Endothelial cell of umbilical vein (primary cell): ENCODE data around the gene HES7. TPM values are rescaled to one million over a fixed set of nuclear protein-coding genes. Genes with fewer than 3 reads are reported as not detected.

Experiments used
- BruUV-seq: library from RNA; stranded (reverse); fragments of 400-500 nt; replicated peaks from 2 replicates; lab custom pipeline; 2021; lab: Mats Ljungman, UMichigan
- CTCF ChIA-PET: fragments of 300-600, 350-600 bp; sonication (Branson Sonifier 250); formaldehyde crosslinking; loops from one replicate; lab custom pipeline; 2021; ENCODE audit warnings: antibody characterized with exemption, inconsistent platforms; lab: Charles Lee
- POLR2A ChIA-PET: fragments of 300-600, 350-600 bp; sonication (Branson Sonifier 250); formaldehyde crosslinking; loops from one replicate; lab custom pipeline; 2021; ENCODE audit warnings: antibody characterized with exemption, inconsistent platforms; lab: Charles Lee
- DNase-seq: peaks from one replicate; pipeline ENCODE4 v3.0.0-alpha.2; 2011; ENCODE audit warnings: low read depth, low spot score
- FAIRE-seq: peaks from 2 replicates; lab custom pipeline; 2011; peaks lifted over from hg19 to GRCh38; lab: Jason Lieb, UNC
- H2AFZ ChIP-seq: 2 replicates; pipeline ENCODE4 v1.6.0; 2012; ENCODE audit warnings: low read depth, low read length, control low read depth, inconsistent platforms
- H3K27ac ChIP-seq: 2 replicates; pipeline ENCODE4 v1.5.1; 2011; ENCODE audit warnings: low read depth, mild to moderate bottlenecking, control low read depth, low read length, moderate library complexity; ENCODE audit not compliant: insufficient read depth
- H3K27me3 ChIP-seq, 2 experiments: 2 replicates each; pipeline versions ENCODE4 v1.6.0 to v1.6.1; 2011; ENCODE audit warnings: low read length in 2 of 2, mixed read lengths in 1 of 2; ENCODE audit not compliant: control insufficient read depth in 2 of 2, insufficient read depth in 2 of 2
- H3K36me3 ChIP-seq, 2 experiments: 2 replicates in 1 of 2; 3 replicates in 1 of 2; pipeline ENCODE4 v1.5.1; 2011; ENCODE audit warnings: low read length in 2 of 2, mild to moderate bottlenecking in 1 of 2, moderate library complexity in 1 of 2; ENCODE audit not compliant: control insufficient read depth in 2 of 2, insufficient read depth in 2 of 2; ENCODE audit errors: extremely low read depth in 1 of 2
- H3K4me1 ChIP-seq: 3 replicates; pipeline ENCODE4 v1.5.1; 2011; ENCODE audit warnings: mild to moderate bottlenecking, low read length; ENCODE audit not compliant: control insufficient read depth, insufficient read depth; ENCODE audit errors: extremely low read depth
- H3K4me2 ChIP-seq: 2 replicates; pipeline ENCODE4 v1.6.1; 2011; ENCODE audit warnings: low read length, control low read depth, mixed read lengths; ENCODE audit not compliant: insufficient read depth
- H3K4me3 ChIP-seq, 3 experiments: fragments of 200-600 bp in 1 of 3; sonication (generic), shearing (Covaris generic) in 1 of 3; replicated peaks in 1 of 3; 2 replicates each; pipeline ENCODE4 v1.5.1; 2011 to 2016; ENCODE audit warnings: control low read depth in 3 of 3, low read length in 3 of 3, mild to moderate bottlenecking in 2 of 3, inconsistent platforms in 1 of 3, low read depth in 1 of 3, moderate library complexity in 1 of 3; ENCODE audit not compliant: insufficient read depth in 1 of 3
- H3K79me2 ChIP-seq: 2 replicates; pipeline ENCODE4 v1.6.0; 2012; ENCODE audit warnings: low read length, inconsistent platforms; ENCODE audit not compliant: control insufficient read depth, insufficient read depth
- H3K9ac ChIP-seq: replicated peaks from 2 replicates; pipeline ENCODE3; 2011; ENCODE audit warnings: low read length, control low read depth; ENCODE audit not compliant: insufficient read depth; ENCODE audit errors: extremely low read depth
- H3K9me1 ChIP-seq: replicated peaks from 3 replicates; pipeline ENCODE4 v1.6.0; 2011; ENCODE audit warnings: mild to moderate bottlenecking, low read length; ENCODE audit not compliant: control insufficient read depth, insufficient read depth; ENCODE audit errors: extremely low read depth
- H3K9me3 ChIP-seq: replicated peaks from 2 replicates; pipeline ENCODE4 v1.5.1; 2012; ENCODE audit warnings: low read length, inconsistent platforms; ENCODE audit not compliant: control insufficient read depth, insufficient read depth
- H4K20me1 ChIP-seq: replicated peaks from 2 replicates; pipeline ENCODE3; 2011; ENCODE audit warnings: mild to moderate bottlenecking, low read length; ENCODE audit not compliant: control insufficient read depth, insufficient read depth; ENCODE audit errors: extremely low read depth
- EZH2 ChIP-seq: IDR thresholded peaks from 2 replicates; pipeline ENCODE4 v1.6.1; 2012; ENCODE audit warnings: borderline replicate concordance, low read depth, mild to moderate bottlenecking, moderate library complexity, low read length, inconsistent platforms; ENCODE audit not compliant: severe bottlenecking
- FOS ChIP-seq: IDR thresholded peaks from 2 replicates; pipeline ENCODE4 v1.6.1; 2011; ENCODE audit warnings: mild to moderate bottlenecking, low read length, moderate library complexity, borderline replicate concordance; ENCODE audit not compliant: insufficient read depth
- GATA2 ChIP-seq: IDR thresholded peaks from 2 replicates; pipeline ENCODE4 v1.7.0; 2011; ENCODE audit warnings: low read depth, mild to moderate bottlenecking, moderate library complexity, mixed read lengths, low read length; ENCODE audit not compliant: insufficient read length, insufficient read depth
- JUN ChIP-seq: IDR thresholded peaks from 2 replicates; pipeline ENCODE4 v1.6.1; 2011; ENCODE audit warnings: borderline replicate concordance, low read depth; ENCODE audit not compliant: insufficient read length, insufficient read depth
- MAX ChIP-seq: IDR thresholded peaks from 2 replicates; pipeline ENCODE4 v1.6.1; 2011; ENCODE audit not compliant: insufficient read depth, insufficient read length
- MYC ChIP-seq: IDR thresholded peaks from one replicate; pipeline ENCODE4 v1.6.1; 2011; ENCODE audit warnings: mild to moderate bottlenecking, low read depth, low read length
- POLR2A ChIP-seq: IDR thresholded peaks from 2 replicates; pipeline ENCODE4 v1.6.1; 2012; ENCODE audit warnings: low read depth, mild to moderate bottlenecking, control low read depth, low read length
- POLR2AphosphoS5 ChIP-seq: IDR thresholded peaks from 2 replicates; pipeline ENCODE4 v1.6.1; 2012; ENCODE audit warnings: low read depth, mild to moderate bottlenecking, control low read depth, low read length, moderate library complexity; ENCODE audit not compliant: insufficient read depth
- dilution Hi-C: fragments of 300-500 bp; cut with MboI; formaldehyde crosslinking; loops from one replicate; pipeline ENCODE4 v1.15.0; 2019; ENCODE audit warnings: low sequenced_read_pairs; ENCODE audit not compliant: extremely low pct_ligation_motif_present
- intact Hi-C: fragments of 100-400 bp; cut with micrococcal nuclease; formaldehyde crosslinking; loops from one replicate; pipeline ENCODE4 v1.10.0; 2022
- polyA plus RNA-seq, 4 experiments: library from polyadenylated mRNA; depleted of rRNA in 3 of 4; stranded (reverse) in 3 of 4; unstranded in 1 of 4; fragments of >200 nt; gene quantifications; 2 replicates each; pipeline versions ENCODE4 v1.2.1 to v1.2.3, GENCODE V29; 2011 to 2012; ENCODE audit warnings: missing spikeins in 1 of 4
- total RNA-seq: library from RNA; stranded (reverse); gene quantifications from 2 replicates; pipeline ENCODE4 v1.2.3, GENCODE V29; 2021
- TF ChIP-seq, protein P1 (sequence below), 2 donors: IDR thresholded peaks; 1 replicate in 1 of 2; 2 replicates in 1 of 2; pipeline ENCODE4 v1.5.1; 2011; ENCODE audit warnings: low read length in 2 of 2, mild to moderate bottlenecking in 2 of 2, moderate library complexity in 2 of 2, control low read depth in 1 of 2, inconsistent platforms in 1 of 2, low read depth in 1 of 2; ENCODE audit not compliant: insufficient read depth in 1 of 2; ENCODE audit errors: extremely low read depth in 1 of 2

The HES7 gene
- total and polyA plus RNA-seq, 2 donors (not counting 3 experiments of a cell fraction or from before 2014, with no cell fraction given) = 0.19 to 0.51 TPM

DNA sequence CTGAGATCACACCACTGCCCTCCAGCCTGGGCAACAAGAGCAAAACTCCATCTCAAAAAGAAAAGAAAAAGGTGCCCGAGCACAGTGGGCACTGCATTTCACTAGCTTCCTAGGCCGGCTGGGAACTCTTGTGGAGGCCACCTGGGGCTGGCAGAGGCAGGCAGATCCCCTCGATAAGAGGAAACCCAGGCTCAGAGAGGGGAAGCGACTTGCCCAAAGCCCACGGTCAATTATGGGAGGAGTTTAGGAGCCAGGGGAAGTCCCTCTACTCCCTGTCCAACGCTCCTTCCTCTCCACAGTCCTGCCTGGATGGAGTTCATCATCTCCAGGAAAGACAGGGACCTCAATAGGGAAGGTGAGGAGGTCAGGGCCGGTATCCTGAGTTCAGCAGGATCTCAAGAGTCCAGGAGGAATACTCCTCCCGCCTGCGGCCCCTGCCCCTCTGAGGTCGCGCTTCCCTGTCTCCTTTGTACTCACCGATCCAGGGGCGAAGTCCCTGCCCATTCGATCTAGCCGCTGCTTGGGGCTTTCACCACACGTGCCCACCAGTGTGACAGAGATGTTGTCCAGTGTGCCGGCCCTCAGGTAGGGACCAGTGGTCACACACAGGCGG, 6.4 kb downstream of the HES7 start:
- FAIRE-seq (no peak), DNase-seq (no peak)
- no peak for TF ChIP-seq MAX
- TF ChIP-seq FOS = no peak
- TF ChIP-seq, protein P1, sequence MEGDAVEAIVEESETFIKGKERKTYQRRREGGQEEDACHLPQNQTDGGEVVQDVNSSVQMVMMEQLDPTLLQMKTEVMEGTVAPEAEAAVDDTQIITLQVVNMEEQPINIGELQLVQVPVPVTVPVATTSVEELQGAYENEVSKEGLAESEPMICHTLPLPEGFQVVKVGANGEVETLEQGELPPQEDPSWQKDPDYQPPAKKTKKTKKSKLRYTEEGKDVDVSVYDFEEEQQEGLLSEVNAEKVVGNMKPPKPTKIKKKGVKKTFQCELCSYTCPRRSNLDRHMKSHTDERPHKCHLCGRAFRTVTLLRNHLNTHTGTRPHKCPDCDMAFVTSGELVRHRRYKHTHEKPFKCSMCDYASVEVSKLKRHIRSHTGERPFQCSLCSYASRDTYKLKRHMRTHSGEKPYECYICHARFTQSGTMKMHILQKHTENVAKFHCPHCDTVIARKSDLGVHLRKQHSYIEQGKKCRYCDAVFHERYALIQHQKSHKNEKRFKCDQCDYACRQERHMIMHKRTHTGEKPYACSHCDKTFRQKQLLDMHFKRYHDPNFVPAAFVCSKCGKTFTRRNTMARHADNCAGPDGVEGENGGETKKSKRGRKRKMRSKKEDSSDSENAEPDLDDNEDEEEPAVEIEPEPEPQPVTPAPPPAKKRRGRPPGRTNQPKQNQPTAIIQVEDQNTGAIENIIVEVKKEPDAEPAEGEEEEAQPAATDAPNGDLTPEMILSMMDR (IDR thresholded peaks at IDR 0.05; ENCODE audit: extremely low read depth in 1 of 2, insufficient read depth in 1 of 2, low read depth in 1 of 2, low read length in 2 of 2) = no peak
- no peak for TF ChIP-seq POLR2AphosphoS5
- no peak for TF ChIP-seq JUN
- TF ChIP-seq EZH2 = no peak
- TF ChIP-seq POLR2A = no peak
- no peak for TF ChIP-seq GATA2
- no peak for TF ChIP-seq MYC
- Histone ChIP-seq H3K79me2 (no peaks in the 10 kb centered on the region), H3K9ac (no peak overlapping the region), H3K9me1 (no peaks in the 10 kb centered on the region), H4K20me1 (peaks cover 3% of the 10 kb centered on the region), H3K36me3 (no peaks in the 10 kb centered on the region), H3K27ac (no peak overlapping the region), H3K4me1 (peaks cover 18% of the 10 kb centered on the region), H3K9me3 (no peaks in the 10 kb centered on the region), H2AFZ (peak overlapping the region; percentile 8), H3K4me2 (peak overlapping the region; percentile 54), H3K4me3 (peak overlapping the region in 1 of 3 experiments; percentile 0), H3K27me3 (peaks cover 30 to 32% of the 10 kb centered on the region in 2 experiments)
- BruUV-seq = no TSS peak
- CTCF ChIA-PET = interaction anchor here (0.6 to 6.8 kb wide), 11 partner anchors 13 to 335 kb away, joined by 3 to 51 read pairs (median 5); no protein-coding TSS in a partner anchor
- POLR2A ChIA-PET = no interaction called here
- intact Hi-C loops (no loop called here), dilution Hi-C loops (no loop called here)
